ENCODE data around the gene CADM1. TPM values are rescaled to one million over a fixed set of nuclear protein-coding genes. Genes with fewer than 3 reads are reported as not detected.

The CADM1 gene
- total and polyA plus RNA-seq, 10 of the 15 experiments (the other 5 are each of a cell fraction or from before 2014, with no cell fraction given), result 0.03 to 0.48 (median 0.15) TPM; not detected in 3

- TF ChIP-seq, protein P1, sequence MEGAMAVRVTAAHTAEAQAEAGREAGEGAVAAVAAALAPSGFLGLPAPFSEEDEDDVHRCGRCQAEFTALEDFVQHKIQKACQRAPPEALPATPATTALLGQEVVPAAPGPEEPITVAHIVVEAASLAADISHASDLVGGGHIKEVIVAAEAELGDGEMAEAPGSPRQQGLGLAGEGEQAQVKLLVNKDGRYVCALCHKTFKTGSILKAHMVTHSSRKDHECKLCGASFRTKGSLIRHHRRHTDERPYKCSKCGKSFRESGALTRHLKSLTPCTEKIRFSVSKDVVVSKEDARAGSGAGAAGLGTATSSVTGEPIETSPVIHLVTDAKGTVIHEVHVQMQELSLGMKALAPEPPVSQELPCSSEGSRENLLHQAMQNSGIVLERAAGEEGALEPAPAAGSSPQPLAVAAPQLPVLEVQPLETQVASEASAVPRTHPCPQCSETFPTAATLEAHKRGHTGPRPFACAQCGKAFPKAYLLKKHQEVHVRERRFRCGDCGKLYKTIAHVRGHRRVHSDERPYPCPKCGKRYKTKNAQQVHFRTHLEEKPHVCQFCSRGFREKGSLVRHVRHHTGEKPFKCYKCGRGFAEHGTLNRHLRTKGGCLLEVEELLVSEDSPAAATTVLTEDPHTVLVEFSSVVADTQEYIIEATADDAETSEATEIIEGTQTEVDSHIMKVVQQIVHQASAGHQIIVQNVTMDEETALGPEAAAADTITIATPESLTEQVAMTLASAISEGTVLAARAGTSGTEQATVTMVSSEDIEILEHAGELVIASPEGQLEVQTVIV (IDR thresholded peaks at IDR 0.05; ENCODE audit: borderline replicate concordance, partially characterized antibody), result no peak
- TF ChIP-seq, protein P2, sequence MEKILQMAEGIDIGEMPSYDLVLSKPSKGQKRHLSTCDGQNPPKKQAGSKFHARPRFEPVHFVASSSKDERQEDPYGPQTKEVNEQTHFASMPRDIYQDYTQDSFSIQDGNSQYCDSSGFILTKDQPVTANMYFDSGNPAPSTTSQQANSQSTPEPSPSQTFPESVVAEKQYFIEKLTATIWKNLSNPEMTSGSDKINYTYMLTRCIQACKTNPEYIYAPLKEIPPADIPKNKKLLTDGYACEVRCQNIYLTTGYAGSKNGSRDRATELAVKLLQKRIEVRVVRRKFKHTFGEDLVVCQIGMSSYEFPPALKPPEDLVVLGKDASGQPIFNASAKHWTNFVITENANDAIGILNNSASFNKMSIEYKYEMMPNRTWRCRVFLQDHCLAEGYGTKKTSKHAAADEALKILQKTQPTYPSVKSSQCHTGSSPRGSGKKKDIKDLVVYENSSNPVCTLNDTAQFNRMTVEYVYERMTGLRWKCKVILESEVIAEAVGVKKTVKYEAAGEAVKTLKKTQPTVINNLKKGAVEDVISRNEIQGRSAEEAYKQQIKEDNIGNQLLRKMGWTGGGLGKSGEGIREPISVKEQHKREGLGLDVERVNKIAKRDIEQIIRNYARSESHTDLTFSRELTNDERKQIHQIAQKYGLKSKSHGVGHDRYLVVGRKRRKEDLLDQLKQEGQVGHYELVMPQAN (conservative IDR thresholded peaks at IDR 0.05), result no peak
- no peak for TF ChIP-seq SPI1 (IDR thresholded peaks at IDR 0.05; ENCODE audit: borderline replicate concordance, insufficient read depth, low read depth, low read length)
Observed at GRCh38 chr11:115181538-115181937, 322.7 kb downstream of the CADM1 start (continued).

- TF ChIP-seq ZBED1 (IDR thresholded peaks at IDR 0.05; ENCODE audit: borderline replicate concordance) (no peak), JUNB (IDR thresholded peaks at IDR 0.05) (no peak), BRCA1 (IDR thresholded peaks at IDR 0.05; ENCODE audit: low read depth, low read length) (no peak), BHLHE40 (IDR thresholded peaks at IDR 0.05; ENCODE audit: borderline replicate concordance in 1 of 2, low read depth in 2 of 2, low read length in 1 of 2) (no peak), TCF7 (IDR thresholded peaks at IDR 0.05; ENCODE audit: borderline replicate concordance) (no peak), POU2F2 (IDR thresholded peaks at IDR 0.05; ENCODE audit: borderline replicate concordance, low read depth, low read length) (no peak)
- no peak overlapping the region for H3K27ac ChIP-seq (ENCODE audit: control insufficient read depth, insufficient read depth)
- no peak overlapping the region for H3K9ac ChIP-seq (ENCODE audit: control insufficient read depth, insufficient read depth, low read length)
- ChIA-PET POLR2A (no interaction called here), RAD21 (ENCODE audit: unreplicated experiment) (no interaction called here), CTCF (no interaction called here), SMC1A (ENCODE audit: uncharacterized antibody, unreplicated experiment) (no interaction called here)
- no peak for ATAC-seq
- no peak overlapping the region for H2AFZ ChIP-seq (ENCODE audit: control insufficient read depth, low read depth, low read length)
- intact Hi-C loops (cut with micrococcal nuclease; ENCODE audit: unreplicated experiment), result no loop called here
- H3K4me3 ChIP-seq, result no peak overlapping the region
- in situ Hi-C loops (cut with MboI), result no loop called here
- H3K9me3 ChIP-seq (replicated peaks; ENCODE audit: control insufficient read depth, insufficient read depth, low read length), result no peaks in the 10 kb centered on the region
- no peak overlapping the region for H3K4me2 ChIP-seq (ENCODE audit: control insufficient read depth, insufficient read depth)
- peaks cover 2 to 5% of the 10 kb centered on the region in 2 experiments for H3K27me3 ChIP-seq (replicated peaks in 1 of 2; ENCODE audit: control insufficient read depth in 2 of 2, insufficient read depth in 2 of 2, low read length in 1 of 2)
- no peaks in the 10 kb centered on the region for H3K79me2 ChIP-seq (ENCODE audit: control insufficient read depth, insufficient read depth, low read length)
- no TSS peak for BruUV-seq (replicated peaks)
- DNase-seq (ENCODE audit: low read depth, low spot score), result no peak
- H3K36me3 ChIP-seq (ENCODE audit: control insufficient read depth in 2 of 2, insufficient read depth in 2 of 2, low read length in 1 of 2), result no peaks in the 10 kb centered on the region
- no peaks in the 10 kb centered on the region for H4K20me1 ChIP-seq (ENCODE audit: control insufficient read depth, insufficient read depth)
- no peaks in the 10 kb centered on the region for H3K4me1 ChIP-seq (ENCODE audit: control insufficient read depth, insufficient read depth, low read length)
- 66% methylated on average over 7 of the region's 7 CpGs for WGBS (ENCODE audit: insufficient coverage, insufficient replicate concordance, low lambda C conversion rate, missing lambda C conversion rate)
- FAIRE-seq, result no peak
Observed at GRCh38 chr11:115180272-115180671, 323.9 kb downstream of the CADM1 start.
